Middle frontal gyrus (tissue), 1 donor: ENCODE measurements around the gene KCNK10.

Experiments
- DNase-seq: peaks from one replicate; pipeline ENCODE4 v3.0.0-alpha.2; 2015; ENCODE audit warnings: low spot score; ENCODE audit errors: extremely low spot score

KCNK10 gene, protein sequence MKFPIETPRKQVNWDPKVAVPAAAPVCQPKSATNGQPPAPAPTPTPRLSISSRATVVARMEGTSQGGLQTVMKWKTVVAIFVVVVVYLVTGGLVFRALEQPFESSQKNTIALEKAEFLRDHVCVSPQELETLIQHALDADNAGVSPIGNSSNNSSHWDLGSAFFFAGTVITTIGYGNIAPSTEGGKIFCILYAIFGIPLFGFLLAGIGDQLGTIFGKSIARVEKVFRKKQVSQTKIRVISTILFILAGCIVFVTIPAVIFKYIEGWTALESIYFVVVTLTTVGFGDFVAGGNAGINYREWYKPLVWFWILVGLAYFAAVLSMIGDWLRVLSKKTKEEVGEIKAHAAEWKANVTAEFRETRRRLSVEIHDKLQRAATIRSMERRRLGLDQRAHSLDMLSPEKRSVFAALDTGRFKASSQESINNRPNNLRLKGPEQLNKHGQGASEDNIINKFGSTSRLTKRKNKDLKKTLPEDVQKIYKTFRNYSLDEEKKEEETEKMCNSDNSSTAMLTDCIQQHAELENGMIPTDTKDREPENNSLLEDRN

DNA sequence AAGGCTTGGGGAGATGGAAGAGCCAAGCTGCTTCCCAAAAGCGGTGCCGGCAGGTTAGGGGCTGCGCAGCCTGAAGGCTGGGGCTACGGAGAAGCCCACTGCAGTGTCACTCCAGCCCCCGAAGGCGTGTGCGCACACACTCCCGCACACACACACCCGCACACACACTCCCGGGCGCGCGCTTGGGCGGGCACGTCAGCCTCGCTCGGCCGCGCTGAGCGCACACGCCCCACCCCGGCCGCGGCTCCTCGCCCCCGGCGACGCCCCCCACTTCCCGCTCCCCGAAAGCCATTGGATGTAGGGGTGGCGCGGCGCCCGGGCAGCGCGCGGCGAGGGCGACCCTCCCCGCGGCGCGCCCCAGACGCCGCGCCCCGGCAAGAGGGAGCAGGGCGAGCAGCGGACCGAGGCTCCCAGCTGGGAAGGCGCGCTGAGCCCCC is at the start of gene KCNK10:
Gene KCNK10 (minus strand): TSS at position 184 of the 437 bp plus-strand sequence. CDS start 471 bp downstream, outside the sequence.
- DNase-seq = no peak

DNA sequence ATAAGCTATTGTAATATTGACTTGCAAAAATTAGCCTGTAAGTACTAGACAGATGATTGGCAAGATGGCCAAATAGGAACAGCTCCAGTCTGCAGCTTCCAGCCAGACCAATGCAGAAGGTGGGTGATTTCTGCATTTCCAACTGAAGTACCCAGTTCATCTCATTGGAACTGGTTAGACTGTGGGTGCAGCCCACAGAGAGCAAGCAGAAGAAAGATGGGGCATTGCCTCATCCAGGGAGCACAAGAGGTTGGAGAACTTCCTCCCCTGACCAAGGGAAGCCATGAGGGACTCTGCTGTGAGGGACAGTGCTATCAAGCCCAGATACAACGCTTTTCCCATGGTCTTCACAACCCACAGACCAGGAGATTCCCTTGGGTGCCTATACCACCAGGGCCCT is 46.4 kb upstream of the KCNK10 start:
- no peak for DNase-seq

DNA sequence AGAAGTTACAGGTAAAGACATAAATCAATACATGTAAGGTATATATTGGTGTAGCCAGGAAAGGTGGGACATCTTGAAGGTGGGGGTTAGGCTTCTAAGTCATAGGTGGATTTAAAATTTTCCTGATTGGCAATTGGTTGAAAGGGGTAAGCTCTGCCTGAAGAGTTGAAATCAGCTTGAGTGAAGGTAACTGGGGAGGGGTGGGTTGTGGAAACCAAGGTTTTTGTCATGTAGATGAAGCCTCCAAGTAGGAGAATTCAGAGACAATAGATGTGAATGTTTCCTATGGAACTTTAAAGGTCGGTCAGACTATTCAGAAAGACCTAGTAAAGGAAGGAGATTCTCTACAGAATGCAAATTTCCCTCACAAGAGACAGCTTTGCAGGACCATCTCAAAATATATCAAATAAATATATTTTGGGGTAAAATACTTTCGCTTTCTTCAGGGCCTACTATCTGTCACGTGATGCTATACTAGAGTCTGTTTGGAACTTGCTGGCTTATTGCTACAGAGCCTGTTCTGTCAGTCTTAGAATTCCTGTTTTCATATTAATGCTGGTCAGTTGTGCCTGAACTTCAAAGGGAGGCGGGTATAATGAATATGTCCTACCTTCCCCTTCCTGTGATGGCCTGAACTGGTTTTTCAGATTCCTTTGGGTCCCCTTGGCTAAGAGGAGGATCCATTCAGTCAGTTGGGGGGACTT is 41.8 kb upstream of the KCNK10 start:
- DNase-seq = no peak

DNA sequence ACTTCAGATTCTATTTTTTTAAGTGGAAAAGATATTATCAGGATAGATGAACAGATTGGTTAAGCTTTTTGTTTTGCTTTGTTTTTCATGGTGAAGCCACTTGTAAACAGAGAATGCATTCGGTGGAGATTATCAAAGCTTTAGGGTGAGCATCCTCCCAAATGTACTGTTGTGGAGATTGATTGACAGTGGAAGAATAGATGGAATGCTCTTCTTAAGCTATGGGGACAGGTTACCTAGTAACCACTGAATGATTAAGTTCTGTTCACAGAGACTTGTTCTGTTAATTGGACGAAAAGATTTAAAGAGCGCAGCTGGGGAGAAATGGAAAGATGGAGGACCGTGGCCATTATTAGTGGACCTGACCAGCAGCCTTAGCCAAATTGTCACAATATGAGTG is 40.6 kb upstream of the KCNK10 start:
- DNase-seq = no peak

DNA sequence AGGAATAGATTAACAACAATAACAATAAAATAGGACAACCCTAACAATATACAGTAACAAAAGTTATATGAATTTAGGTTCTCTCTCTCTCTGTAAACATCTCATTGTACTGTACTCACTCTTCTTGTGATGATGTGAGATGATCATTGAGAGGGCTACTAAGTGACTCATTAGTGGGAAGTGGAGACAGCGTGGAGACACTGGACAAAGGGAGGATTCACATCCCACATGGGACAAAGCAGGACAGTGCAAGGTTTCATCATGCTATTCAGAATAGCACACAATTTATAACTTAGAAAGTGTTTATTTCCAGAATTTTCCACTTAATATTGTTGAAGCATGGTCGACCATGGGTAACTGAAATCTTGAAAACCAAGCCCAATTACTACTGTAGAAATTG is 36.4 kb upstream of the KCNK10 start:
- DNase-seq = no peak

DNA sequence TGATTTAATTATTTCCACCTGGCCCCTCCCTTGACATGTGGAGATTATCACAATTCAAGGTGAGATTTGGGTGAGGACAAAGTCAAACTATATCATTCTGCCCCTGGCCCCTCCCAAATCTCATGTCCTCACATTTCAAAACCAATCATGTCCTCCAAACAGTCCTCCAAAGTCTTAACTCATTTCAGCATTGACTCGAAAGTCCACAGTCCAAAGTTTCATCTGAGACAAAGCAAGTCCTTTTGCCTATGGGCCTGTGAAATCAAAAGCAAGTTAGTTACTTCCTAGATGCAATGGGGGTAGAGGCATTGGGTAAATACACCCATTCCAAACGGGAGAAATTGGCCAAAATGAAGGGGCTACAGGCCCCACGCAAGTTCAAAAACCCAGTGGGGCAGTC is 31.3 kb upstream of the KCNK10 start:
- no peak for DNase-seq

DNA sequence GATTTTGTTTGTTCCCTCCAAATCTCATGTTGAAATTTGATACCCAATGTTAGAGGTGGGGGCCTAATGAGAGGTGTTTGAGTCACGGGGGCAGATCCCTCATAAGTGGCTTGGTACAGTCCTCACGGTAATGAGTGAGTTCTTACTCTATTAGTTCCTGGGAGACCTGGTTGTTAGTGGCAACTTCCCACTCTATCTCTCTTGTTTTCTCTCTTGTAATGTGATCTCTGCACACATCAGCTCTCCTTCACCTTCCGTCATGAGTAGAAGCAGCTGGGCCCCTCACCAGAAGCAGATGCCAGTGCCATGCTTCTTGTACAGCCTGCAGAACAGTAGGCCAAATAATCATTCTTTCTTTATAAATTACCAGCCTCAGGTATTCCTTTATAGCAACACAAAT is 29.6 kb upstream of the KCNK10 start:
- no peak for DNase-seq

DNA sequence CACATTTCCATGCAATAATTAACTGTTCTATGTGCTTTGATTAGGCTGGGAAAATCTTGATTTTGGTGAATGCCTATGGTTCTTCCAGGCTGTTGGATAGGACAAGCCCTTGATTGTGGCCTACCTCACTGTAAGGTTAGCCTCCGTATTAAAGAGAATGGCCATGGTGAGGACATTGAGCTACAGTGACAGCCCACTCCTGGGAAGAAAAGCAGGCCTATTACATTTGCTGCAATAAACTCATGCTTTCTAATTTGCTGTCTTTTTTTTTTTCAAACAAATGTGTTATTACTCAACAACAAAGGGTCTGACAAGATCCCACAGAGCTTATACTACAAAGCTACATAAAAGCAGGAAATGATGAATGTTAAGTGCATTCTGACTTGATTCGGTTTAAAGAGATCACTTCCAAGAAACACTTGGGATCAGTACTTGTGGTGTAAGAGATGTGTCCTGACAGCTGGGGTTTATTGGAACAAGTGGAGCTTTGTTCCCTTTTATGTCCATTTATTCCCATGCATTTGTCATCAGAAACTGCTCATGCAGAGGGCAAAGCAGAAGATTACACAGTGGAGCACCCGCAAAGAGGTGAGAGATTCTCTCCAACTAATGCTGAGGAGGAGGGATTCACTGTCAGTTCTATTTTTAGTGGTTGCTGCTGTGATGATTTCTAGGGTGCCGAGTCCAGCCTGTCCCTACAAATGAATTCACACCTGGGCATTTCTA is 29.1 kb upstream of the KCNK10 start:
- DNase-seq = no peak

DNA sequence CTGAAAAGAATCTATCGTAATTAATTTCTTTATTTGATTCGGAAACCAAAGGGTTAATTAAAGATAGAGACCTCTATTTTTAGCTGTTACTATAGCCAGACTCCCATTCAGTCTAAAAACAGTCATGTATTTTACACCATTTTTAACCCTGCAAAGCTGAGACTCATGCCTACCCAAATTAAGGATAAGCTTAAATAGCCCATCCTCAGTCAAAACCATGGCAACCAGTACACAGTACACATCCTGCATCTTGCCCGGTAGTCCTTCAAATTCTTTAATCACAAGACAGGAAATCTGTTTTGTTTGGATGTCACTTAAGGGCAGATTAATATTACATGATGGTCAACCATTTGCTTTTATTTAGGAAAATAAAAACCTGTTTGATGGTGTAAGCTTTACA is 25.5 kb upstream of the KCNK10 start:
- no peak for DNase-seq

DNA sequence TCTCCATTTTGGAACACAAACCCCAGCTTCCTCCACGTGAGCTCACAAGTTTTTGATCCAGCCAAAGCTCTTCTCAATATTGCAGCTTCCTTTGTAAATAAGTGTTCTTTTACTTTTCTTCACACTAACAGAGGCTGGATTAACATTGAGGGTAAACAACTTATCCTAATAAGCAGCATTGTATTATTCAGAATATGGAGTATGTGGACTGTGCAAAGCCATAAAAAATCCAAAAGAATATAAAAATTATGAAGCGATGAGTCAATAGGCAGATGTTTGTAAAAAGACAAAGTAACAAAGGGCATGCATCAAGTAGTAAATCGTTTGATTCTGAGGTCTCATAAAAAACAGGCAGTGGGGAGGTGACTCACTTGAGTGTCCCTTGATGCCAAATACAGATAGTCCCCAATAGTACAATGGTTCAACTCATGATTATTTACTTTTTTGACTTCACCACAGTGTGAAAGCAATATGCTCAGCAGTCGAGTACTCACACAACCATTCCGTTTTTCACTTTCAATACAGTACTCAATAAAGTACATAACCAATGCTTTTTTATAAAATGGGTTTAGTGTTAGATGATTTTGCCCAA is 23.1 kb upstream of the KCNK10 start:
- no peak for DNase-seq

DNA sequence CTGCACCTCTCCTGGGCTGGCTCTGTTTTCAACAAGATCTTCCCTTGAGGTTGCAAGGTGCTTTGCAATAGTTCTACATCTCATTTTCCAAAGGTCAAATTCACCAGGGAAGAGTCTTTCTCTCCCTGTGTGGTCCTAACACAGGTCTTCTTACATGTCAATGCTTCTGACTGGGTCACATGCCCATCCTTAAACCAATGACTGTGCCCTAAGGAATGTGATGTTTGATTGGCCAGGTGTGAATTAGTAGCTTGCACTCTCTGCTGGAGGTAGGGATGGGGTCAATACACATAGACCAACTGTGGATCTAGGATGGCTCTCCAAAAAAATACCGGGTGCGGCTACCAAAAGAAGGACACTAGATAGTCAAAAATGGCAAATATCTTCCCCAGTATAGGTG is 19.9 kb upstream of the KCNK10 start:
- DNase-seq = no peak

DNA sequence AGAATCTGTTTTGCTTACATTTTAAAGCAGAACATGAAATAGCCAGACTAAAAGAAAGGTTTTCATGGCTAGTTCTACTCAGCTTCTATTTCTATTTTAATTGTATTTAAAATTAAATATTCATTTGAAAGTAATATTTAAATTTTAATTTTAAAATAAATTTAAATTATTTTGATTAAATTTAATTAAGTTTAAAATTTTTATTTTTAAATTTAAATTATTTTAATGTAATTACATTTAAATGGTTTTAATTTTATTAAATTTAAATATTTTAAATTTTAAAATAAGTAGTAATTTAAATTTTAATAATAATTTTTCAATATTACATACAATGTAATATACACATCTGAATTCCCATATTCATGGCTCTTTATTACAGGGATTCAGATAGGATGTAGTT is 17.3 kb upstream of the KCNK10 start:
- no peak for DNase-seq

DNA sequence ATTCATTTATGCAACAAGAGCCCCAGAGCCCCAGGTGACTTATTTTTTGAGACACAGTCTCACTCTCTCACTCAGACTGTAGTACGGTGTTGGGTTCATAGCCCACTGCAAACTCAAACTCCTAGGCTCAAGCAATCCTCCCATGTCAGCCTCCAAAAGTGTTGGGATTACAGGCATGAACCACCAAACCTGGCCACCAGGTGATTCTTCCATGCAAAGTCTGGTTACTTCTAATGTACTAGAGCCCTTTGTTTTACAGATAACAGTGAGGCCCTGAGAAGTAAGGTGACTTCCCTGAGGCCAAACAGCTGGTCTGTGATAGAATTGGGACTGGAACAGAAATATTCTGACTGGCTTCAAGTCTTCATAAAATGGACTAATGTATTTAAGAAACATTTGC is 10.0 kb upstream of the KCNK10 start:
- DNase-seq = no peak

DNA sequence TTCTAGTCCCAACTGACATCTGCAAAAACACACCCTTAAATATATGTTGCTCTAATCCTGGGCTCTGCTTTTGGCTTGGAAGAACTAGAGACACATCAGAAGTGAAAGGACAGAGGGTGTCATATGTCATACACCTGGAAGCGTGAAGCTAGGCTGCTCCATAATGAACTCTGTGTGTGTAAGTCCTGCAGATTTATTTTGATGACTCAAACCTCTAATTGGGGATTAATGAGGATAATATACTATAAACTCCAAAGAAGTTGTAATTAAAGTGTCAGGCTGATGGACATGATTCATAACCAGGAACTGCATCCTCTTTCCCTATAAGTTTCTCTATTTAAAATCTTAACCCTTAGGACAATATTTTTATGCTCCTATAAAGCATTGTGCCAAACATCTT is 4.4 kb upstream of the KCNK10 start:
- no peak for DNase-seq

DNA sequence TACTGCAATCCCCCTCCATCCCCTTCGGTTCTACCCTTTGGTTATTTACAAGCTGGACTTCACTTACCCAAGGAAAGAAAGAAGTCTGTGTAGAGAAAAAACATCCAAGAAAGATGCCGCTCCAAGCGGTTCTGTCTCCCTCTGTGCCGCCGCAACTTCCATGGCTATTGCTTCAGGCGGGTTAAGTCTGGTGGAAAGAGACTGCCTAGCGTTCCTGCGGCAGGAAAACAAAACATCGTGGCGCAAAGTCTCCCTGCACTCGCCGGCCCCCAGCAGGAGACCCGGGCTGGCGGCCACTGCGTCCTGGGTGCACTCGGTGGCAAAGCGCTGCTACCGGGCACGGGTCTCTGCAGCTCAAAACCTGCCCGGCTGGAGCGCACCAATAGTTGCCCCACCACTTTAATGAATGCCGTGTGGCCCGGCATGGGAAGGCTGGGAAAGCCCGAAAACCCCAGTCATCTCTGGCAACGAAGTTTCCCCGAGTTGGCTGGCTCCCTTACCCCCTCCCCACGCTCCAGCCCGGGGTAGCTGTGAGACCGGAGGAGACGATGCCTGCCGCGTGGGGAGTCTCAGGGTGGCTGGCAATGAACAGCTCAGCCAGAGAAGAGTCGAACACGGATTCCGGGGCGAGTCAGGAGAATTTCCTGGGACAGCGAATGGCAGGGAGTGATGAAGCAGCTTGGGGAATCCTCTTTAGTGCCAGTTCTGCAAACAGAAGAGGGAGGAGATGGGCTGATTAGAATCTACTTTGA is 3.5 kb upstream of the KCNK10 start:
- no peak for DNase-seq

DNA sequence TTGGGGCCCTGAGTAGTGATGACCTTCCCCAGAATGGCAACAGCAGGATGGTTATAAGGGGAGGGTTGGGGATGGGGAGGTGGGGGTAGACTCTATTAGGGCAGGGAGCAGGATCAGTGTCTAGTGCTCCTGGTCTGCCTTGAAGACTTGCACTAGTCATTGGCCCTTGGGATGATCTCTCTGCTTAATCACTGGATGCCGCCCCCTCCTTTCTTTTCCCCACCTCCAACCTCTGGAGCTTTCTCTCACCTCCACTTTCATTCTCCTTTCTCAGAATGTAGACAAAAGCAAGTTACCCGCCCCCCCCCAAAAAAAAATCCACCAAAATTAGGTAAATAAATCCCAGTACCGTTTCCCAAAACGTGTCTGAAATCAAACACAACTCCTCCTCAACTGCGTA is 2.8 kb upstream of the KCNK10 start:
- DNase-seq = no peak

DNA sequence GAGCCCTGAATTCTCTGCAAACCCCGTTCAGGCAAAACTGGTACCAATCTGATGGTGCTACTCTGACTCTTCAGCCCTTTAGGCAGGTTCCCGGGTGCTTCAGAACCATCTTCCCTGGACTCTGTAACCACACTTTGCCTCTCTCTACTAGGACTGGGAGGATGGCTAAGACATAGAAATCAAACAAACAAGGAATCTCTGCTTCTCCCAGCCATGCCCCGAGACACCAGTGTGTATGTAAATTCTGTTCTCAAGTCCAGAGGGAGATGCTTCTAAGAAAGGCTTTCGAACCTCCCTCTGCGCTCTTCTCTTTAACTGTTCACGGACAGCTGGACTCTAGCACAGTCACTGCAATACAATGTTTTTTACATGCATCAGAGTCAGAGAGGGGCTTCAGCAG is 1.9 kb upstream of the KCNK10 start:
- DNase-seq = no peak

DNA sequence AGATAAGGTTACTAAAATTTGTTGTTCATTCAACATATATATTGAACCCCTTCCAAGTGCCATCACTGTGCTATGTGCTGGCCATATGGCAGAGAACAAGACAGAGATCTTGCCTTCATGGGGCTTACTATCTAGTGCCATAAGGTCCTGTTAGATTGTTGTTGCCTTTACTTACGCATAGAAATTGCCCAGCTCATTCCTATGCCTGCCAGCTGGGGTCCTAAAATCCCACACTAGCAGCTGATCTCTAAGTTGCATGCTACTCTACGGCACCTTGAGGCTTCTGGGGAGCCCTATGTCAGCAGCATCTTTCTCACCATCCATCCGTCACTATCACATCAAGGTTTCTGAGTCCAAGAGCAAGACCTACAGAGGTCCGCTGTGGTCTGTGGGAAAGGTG is 1.4 kb upstream of the KCNK10 start:
- DNase-seq = no peak

DNA sequence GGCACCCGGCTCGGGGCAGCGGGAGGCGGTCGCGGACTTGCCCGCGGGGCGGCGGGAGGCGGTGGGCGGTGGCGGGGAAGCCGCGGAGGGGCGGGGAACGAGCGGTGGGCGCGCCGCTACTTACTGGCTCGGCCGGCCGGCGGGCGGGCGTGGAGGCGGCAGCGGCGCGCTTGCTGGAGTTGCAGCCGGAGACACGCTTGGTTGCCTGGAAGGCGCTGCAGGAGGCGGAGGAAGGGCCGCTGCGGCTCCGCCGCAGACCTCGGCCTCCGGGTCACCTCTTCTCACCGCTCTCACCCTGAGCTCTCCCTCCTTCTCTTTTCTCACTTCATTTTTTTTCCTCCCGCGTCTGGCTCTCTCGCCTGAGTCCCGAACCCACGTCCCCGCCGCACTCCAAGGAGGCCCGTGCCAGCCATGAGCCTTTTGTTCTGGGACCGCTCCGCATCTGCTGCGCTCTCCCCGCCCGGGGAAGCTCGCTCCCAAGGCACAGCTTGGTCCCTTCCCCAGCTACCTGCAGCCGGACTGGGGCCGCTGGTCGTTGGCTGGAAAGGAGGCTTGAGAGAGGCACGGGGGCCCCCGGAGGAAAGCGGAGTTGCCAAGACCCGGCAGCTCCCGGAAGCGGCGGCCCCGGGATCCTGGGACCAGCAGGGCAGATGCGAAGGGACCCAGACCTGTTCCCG is 592 bp upstream of the KCNK10 start:
- no peak for DNase-seq

DNA sequence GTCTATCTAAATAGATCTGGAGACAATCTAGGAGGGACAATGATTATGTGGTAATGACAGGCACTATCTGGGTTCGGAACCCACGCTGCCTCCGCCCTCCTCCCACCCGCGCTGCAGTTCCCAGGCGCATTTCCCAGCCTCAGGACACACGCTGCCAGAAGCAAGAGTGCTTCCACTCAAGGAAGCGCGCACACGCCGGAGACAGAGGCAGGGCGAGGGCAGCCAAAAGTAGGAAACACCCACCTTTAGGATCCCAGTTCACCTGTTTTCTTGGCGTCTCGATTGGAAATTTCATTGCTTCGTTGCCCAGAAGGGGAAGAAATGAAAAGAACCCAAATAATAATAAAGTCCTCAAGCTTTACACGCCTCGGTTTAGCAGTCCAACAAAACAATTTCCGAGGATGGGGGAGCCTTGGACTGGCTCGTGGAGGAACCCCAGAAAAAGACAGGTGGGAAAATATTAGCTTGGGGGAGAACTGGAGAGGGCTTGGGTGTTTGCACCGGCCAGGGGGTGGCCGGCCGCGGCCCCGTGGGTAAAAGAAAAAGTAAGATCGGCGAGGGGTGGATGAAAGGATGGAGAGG is 474 bp downstream of the KCNK10 start:
- no peak for DNase-seq
